Measurements from ENCODE around the gene KRT81. TPM values are rescaled to one million over a fixed set of nuclear protein-coding genes. Genes with fewer than 3 reads are reported as not detected.

Gene KRT81
- total and polyA plus RNA-seq, 2 donors, result not detected

- H3K4me3 ChIP-seq (ENCODE audit: low read depth, low read length), result no peak overlapping the region
- WGBS, result 77% methylated on average over 3 of the region's 3 CpGs
- no peaks in the 10 kb centered on the region for H3K4me1 ChIP-seq (ENCODE audit: insufficient read depth)
- no peak overlapping the region for H3K27ac ChIP-seq (ENCODE audit: low read depth)
- no peaks in the 10 kb centered on the region for H3K36me3 ChIP-seq (ENCODE audit: insufficient read depth)
- DNase-seq (ENCODE audit: extremely low spot score), result no peak
These were observed 54.8 kb downstream of the KRT81 start for GRCh38 chr12:52236386-52237050.

Other genes starting within 250 kb of the KRT81 start
- 18.3 TPM for gene NR4A1, start 240.1 kb downstream of the KRT81 start, total RNA-seq
- gene NR4A1, start 240.1 kb downstream of the KRT81 start, polyA plus RNA-seq, result 307 TPM
- gene ATG101, start 221.6 kb downstream of the KRT81 start, total RNA-seq, result 20.4 TPM
- 46.4 TPM for gene ATG101, start 221.6 kb downstream of the KRT81 start, polyA plus RNA-seq
- gene SMIM41, start 211.8 kb downstream of the KRT81 start, total RNA-seq, result 3.4 TPM
- 5.5 TPM for gene SMIM41, start 211.8 kb downstream of the KRT81 start, polyA plus RNA-seq
- 1.7 TPM for gene KRT80, start 99.5 kb downstream of the KRT81 start, total RNA-seq
- gene KRT80, start 99.5 kb downstream of the KRT81 start, polyA plus RNA-seq, result 3.0 TPM
- gene KRT7, start 58.3 kb downstream of the KRT81 start, total RNA-seq, result 147 TPM
- 158 TPM for gene KRT7, start 58.3 kb downstream of the KRT81 start, polyA plus RNA-seq
- not detected for gene KRT86, start 16.9 kb downstream of the KRT81 start, total RNA-seq
- gene KRT86, start 16.9 kb downstream of the KRT81 start, polyA plus RNA-seq, result 0.15 TPM
- not detected for gene KRT83, start 29.9 kb upstream of the KRT81 start, total RNA-seq
- gene KRT83, start 29.9 kb upstream of the KRT81 start, polyA plus RNA-seq, result not detected
- gene KRT85, start 75.9 kb upstream of the KRT81 start, total RNA-seq, result not detected
- gene KRT85, start 75.9 kb upstream of the KRT81 start, polyA plus RNA-seq, result not detected
- not detected for gene KRT84, start 94.1 kb upstream of the KRT81 start, total RNA-seq
- gene KRT84, start 94.1 kb upstream of the KRT81 start, polyA plus RNA-seq, result not detected
- not detected for gene KRT82, start 114.8 kb upstream of the KRT81 start, total RNA-seq
- gene KRT82, start 114.8 kb upstream of the KRT81 start, polyA plus RNA-seq, result 0.06 TPM
- gene KRT75, start 142.8 kb upstream of the KRT81 start, total RNA-seq, result not detected
- not detected for gene KRT75, start 142.8 kb upstream of the KRT81 start, polyA plus RNA-seq
- not detected for gene KRT6B, start 160.6 kb upstream of the KRT81 start, total RNA-seq
- gene KRT6B, start 160.6 kb upstream of the KRT81 start, polyA plus RNA-seq, result not detected
- gene KRT6C, start 182.3 kb upstream of the KRT81 start, total RNA-seq, result not detected
- not detected for gene KRT6C, start 182.3 kb upstream of the KRT81 start, polyA plus RNA-seq
- gene KRT6A, start 201.7 kb upstream of the KRT81 start, total RNA-seq, result not detected
- 0.11 TPM for gene KRT6A, start 201.7 kb upstream of the KRT81 start, polyA plus RNA-seq
- gene KRT5, start 228.9 kb upstream of the KRT81 start, total RNA-seq, result 55.4 TPM
- gene KRT5, start 228.9 kb upstream of the KRT81 start, polyA plus RNA-seq, result 31.2 TPM

Measured in urinary bladder (tissue), 4 donors.